Germinal center (tissue), 1 donor: ENCODE results near the gene RSPH10B.
"Not testable (repeated sequence)": the region's sequence is repeated elsewhere in the genome, so short reads cannot be mapped to it uniquely, and the experiment has no call there.

Experiments used
- DNase-seq: peaks from one replicate; pipeline ENCODE4 v3.0.0; 2012; ENCODE audit warnings: mixed read lengths, low spot score

Gene RSPH10B

GRCh38 chr7:5926263-5926870 lies 44.1 kb downstream of the RSPH10B start:
- not testable (repeated sequence) for DNase-seq

- DNase-seq = not testable (repeated sequence)
Measured at GRCh38 chr7:5924630-5925029, 45.9 kb downstream of the RSPH10B start.

- not testable (repeated sequence) for DNase-seq
Measured at GRCh38 chr7:5924180-5924579, 46.3 kb downstream of the RSPH10B start.

- DNase-seq = not testable (repeated sequence)
Measured at GRCh38 chr7:5916529-5916928, 54.0 kb downstream of the RSPH10B start.

GRCh38 chr7:5908835-5909234 lies 61.7 kb downstream of the RSPH10B start:
- not testable (repeated sequence) for DNase-seq

GRCh38 chr7:5904726-5905125 lies 65.8 kb downstream of the RSPH10B start:
- DNase-seq = not testable (repeated sequence)

- not testable (repeated sequence) for DNase-seq
Measured at GRCh38 chr7:5903002-5903401, 67.5 kb downstream of the RSPH10B start.

GRCh38 chr7:5898480-5899224 lies 71.8 kb downstream of the RSPH10B start, which contains the start of gene CCZ1:
TSS of gene CCZ1 (plus strand) at chr7:5898733. CDS start at chr7:5898800, 67 bp downstream.
- peak; percentile 29 for DNase-seq

- DNase-seq = not testable (repeated sequence)
Measured at GRCh38 chr7:5897369-5897919, 73.0 kb downstream of the RSPH10B start.

- DNase-seq = no peak
Measured at GRCh38 chr7:5892498-5892897, 78.0 kb downstream of the RSPH10B start.

GRCh38 chr7:5890244-5890643 lies 80.2 kb downstream of the RSPH10B start:
- DNase-seq = not testable (repeated sequence)

- DNase-seq = not testable (repeated sequence)
Measured at GRCh38 chr7:5888021-5888420, 82.5 kb downstream of the RSPH10B start.

GRCh38 chr7:5884431-5884830 lies 86.1 kb downstream of the RSPH10B start:
- DNase-seq = not testable (repeated sequence)

GRCh38 chr7:5880106-5880505 lies 90.4 kb downstream of the RSPH10B start:
- DNase-seq = not testable (repeated sequence)

GRCh38 chr7:5879591-5879990 lies 90.9 kb downstream of the RSPH10B start:
- not testable (repeated sequence) for DNase-seq
